NCI-H2107 (cell line): ENCODE data around the gene XAGE3.
"Not testable (repeated sequence)": the region's sequence is repeated elsewhere in the genome, so short reads cannot be mapped to it uniquely, and the experiment has no call there.

Experiments
- DNase-seq: peaks from one replicate; lab custom pipeline; 2025; lab: John Stamatoyannopoulos, UW

Gene XAGE3, protein sequence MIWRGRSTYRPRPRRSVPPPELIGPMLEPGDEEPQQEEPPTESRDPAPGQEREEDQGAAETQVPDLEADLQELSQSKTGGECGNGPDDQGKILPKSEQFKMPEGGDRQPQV

DNA sequence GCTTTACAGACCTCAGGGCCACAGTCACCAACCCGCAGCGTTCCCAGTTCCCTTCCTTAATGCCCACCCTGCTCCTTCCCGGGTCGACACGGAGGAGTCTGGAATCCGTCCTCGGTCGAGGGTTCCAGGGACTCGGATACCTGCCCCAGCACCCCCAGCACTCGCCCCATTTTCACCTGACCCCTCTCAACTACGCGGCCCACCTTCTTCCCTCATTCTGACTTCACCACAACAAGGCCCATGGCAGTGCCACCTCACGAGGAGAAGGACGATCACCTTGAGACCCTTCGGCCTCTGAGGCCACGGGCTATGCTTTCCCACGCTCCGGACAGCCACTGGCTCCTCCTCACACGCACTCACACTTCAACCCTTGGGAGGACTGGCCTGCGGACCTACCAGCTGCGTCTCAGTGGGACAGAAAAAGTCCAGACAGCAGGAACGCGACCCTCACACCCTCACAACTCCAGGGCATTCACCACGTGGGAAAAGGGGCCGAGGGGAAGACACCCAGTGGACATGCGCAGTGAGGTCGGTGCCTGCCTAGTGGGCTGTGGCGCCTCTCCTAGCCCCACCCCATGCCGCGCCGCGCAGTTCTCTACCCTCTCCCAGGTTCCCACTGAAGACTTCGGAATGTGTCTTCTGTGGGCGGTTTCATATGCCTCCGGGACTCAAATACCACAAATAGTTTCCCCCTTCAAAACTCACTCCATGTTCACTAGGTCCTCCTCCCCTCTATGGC lies at the start of gene XAGE3:
Gene XAGE3, minus strand, starts transcription at position 474 of the 739 bp plus-strand sequence. CDS start 950 bp downstream, outside the sequence.
- DNase-seq = no peak

DNA sequence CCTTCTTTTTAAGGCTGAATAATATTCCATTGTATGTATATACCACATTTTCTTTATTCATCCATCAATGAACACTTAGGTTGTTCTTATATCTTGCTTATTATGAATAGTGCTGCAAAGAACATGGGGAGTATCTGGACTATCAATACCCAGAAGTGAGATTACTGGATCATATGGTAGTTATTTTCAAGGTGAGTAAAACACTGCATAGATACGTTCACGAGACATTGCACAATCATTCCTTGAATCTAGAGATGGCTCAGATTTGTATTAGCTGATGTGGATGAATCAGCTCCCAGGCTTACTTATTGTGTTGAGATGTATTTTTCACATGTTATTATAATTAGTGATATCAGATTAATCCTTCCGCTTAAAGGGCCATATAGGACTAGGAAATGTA lies 46.8 kb upstream of the XAGE3 start:
- DNase-seq = not testable (repeated sequence)

DNA sequence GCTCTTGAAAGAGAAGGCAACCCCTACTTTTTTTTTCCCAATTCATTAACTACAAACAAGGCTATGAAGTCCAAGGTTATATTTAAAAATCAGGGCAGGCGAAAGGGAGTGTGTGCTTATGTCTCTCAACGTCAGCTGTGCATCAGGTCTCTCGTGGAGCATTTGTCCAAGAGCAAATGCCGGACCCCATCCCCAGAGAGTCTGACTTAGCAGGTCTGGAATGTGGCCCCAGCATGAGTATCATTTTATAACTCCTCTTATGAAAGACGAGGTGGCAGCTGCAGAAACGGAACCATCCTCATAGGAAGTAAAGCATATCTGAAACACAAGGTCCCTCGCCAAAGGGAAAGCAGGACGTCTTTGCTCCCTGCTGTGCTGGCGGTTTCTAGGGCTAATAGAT lies 45.8 kb upstream of the XAGE3 start:
- not testable (repeated sequence) for DNase-seq

DNA sequence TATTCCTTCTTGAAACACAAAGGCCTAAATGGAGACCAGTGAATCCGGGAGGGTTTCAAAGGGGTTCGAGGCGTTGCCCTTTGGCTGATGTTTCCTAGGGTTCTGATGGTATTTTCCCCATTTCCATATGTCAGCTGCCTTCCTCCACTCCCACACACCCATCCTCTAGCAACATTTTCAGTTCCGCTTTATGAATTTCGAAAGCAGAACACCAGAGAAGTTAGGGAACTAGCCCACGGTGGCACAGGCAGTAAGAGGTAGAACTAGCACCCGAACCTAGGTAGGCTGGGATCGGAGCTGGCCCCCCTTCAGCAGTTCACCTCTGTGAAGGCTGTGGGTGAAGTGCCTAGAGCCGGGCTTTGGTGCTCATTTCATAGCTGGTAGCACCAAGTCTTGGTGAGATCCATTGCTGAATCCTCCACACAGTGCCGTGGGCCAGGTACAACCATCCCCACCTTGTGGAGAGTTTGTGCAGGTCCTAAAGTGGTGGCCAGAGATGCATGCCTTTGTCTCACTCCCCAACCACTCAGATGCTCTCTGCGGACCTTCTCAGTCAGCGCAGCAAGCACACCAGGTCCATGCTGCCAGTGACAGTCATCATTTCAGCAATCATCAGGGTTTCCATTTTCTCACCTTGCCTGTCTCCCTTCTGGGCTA lies 41.6 kb upstream of the XAGE3 start:
- not testable (repeated sequence) for DNase-seq

DNA sequence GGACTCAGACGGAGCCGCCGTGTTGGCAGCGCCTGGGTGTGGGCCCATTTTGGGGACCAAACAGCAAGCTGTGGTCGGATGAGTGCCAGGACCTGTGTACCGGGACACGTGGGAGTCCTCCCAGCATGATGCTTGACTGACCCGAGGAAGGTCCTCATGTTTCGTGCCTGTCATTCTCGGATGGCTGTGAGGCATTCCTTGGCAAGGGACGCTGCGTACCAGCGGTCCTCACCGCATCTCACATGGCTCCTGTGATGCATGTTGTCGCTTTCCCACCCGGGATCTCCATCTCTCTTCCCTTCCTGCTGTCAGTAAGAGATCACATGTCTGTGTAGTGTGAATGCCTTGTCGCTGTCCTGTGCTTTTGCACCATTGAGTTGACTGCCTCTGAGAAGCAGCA lies 40.0 kb upstream of the XAGE3 start:
- DNase-seq = not testable (repeated sequence)

DNA sequence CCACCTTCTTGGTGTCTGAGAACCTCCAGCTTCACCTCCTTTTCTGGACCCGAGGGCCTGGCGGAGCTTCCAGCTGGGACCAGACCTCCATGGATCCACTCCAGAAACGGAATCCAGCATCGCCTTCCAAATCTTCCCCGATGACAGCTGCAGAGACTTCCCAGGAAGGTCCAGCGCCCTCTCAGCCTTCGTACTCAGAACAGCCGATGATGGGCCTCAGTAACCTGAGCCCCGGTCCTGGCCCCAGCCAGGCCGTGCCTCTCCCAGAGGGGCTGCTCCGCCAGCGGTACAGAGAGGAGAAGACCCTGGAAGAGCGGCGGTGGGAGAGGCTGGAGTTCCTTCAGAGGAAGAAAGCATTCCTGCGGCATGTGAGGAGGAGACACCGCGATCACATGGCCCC lies 39.3 kb upstream of the XAGE3 start:
- DNase-seq = not testable (repeated sequence)

DNA sequence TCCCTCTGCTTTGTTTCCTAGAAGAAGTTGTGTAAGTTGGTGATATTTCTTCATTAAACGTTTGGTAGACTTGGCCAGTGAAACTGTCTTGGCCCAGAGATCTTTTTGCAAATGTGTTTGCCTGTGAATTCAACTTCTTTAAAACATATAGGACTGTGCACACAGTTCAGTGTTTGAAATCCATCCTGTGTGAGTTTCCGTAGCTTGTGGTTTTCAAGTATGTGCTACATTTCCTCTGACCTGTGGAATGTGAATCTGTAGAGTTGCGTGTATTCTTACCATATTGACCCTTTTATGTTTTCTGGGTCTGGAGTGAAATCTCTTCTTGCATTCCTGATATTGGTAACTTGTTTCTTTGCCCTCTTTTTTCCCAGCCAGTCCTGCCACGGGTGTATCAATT lies 38.2 kb upstream of the XAGE3 start:
- DNase-seq = not testable (repeated sequence)

DNA sequence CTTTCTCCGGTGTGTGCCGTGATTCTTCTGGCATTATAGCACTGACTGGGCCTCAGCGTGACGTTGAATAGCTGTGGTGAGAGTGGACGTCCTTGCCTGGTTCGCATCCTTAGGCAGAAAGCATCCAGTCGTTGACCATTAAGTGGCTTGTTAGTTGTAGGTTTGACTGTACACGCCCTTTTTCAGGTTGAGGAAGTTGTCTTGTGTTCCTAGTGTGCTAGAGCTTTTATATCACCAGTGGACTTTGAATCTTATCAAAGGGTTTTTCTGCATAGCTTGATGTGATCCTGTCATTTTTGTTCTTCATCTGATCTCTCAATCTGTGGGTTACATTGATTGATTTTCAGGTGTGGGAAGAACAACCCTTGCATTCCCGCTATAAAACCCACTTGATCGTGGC lies 37.6 kb upstream of the XAGE3 start:
- not testable (repeated sequence) for DNase-seq

DNA sequence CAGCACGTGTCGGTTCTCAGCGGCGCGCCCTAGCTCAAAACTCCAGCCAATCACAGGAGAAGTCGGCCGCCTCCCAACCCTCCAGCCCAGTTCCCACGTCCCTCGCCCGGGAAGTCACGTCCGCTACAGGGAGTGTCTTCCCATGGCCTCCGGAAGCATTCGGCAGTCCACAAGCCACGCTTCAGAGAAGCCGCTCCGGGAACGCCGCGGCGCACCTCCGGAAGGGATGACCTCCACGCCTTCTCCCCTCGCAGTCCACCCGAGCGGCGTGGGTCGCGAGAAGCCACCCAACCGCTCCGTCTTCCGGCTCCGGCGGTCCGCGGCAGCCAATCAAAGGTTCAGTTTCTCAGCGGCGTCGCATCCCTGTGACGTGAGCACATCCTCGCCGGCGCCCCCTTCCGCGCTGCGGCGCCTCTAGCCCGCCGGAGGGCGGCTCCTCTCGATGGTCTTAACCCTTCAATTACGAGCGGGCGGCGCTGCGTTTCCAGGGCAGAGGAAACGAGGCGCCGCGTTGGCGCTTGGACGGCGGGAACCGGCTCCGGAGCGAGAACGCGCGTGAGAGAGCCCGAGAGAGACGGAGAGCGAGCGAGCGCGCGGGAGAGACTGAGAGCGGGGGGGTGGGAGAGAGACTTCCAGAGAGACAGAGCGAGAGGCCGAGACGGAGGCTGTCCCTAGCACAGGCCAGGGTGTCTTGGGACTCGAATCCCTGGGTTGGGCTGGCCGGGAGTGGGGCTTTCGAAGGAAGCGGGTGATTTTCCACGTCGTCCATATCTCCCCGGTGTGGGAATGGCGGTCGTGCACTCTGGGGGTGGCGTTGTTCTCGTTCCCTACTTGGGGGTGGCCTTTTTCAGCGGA lies 29.2 kb upstream of the XAGE3 start, which contains the start of gene FAM156B:
Gene FAM156B, plus strand, starts transcription at position 476 of the 855 bp plus-strand sequence. CDS start 9,896 bp downstream, outside the sequence.
- not testable (repeated sequence) for DNase-seq

DNA sequence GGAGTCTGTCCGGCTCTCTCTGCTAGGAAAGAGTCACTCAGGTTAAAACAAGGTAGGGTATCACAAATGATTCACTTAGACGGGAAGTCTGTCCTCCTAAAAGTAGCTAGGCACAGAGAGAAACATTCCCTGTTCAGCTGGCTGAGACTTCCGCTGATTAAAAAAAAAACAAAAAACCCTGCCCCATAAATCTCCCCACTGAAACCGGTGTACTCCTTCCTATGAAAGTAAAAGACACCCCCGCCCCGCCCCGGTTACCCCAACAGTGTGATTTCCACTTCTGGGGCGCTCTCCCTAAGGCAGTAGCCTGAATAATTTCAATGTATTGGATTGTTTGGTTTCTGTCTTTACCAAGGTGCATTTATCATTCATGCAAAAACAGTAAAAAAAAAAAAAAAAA lies 28.6 kb upstream of the XAGE3 start:
- DNase-seq = not testable (repeated sequence)

DNA sequence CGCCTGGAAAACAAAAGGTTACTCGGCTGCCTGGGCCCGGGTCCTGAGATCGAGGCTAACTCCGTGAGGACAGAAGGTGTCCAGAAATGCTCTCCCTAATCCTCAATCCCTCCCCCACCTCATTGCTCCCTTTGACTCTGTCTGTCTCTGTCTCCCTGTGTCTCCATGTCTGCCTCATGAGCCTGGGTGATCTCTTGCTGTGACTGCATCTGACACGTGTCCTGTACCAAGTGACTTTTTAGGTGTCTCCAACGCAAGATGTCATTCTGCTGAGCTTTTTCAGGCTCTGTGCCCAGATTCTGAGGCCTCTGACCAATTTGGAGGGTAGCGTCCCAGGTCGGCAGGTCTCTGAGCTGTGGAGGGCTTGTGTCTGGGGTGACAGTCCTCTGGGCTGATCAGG lies 20.2 kb upstream of the XAGE3 start:
- not testable (repeated sequence) for DNase-seq

DNA sequence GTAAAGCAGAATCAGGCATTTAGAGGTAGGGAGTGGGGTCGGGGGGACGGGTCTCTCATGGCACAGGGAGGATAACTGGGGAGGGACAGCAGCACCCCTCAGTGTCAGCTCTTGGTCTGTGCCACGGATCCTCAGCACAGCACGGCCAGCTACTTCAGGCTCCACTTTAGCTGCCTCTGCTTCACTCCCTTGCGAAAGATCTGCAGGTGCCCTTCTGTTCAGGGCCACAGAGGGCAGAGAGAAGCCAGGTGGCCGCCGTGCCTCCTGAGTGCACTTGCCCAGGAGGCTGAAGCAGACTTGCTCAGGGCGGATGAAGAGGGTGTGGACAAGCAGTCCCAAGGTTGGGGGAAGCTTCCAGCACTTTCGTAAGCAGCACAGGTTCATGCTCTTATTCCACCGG lies 19.6 kb upstream of the XAGE3 start:
- not testable (repeated sequence) for DNase-seq

DNA sequence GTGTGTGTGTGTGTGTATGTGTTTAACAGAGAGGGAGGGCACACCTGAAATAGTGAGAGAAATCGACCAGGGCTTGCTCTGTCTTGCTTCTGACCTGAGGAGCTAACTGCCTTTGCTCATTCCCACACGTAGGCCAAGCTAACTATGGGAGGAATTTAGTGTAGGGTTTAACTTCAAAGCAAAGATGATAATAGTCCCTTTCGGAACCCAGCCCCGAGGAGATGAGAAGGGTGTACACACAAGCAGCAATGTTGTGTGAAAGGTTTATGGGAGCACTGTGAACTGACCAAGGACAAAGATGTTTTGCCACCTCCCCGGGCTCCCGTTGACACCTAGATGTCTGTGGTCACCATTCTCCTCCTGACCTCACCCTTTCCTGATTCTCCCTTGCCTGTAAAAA lies 8.5 kb upstream of the XAGE3 start:
- not testable (repeated sequence) for DNase-seq

DNA sequence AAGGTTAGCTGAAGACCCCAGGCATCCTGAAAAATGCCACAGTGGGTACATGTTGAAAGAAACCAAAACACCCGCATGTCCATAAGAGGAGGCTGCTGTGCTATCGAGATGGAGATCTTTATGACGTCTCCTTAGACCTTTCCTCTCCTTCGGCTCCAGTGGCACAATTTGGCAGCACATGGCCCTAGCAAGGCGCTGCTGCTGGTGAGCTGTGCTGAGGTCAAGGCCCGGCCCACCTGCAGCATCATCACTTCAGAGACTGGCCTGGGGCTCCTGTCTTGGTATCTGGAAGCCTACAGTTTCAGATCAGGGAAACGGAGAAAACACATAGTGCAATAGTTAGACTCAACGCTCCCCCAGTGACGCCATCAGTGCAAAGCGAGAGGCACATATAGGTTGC lies 7.6 kb upstream of the XAGE3 start:
- not testable (repeated sequence) for DNase-seq

DNA sequence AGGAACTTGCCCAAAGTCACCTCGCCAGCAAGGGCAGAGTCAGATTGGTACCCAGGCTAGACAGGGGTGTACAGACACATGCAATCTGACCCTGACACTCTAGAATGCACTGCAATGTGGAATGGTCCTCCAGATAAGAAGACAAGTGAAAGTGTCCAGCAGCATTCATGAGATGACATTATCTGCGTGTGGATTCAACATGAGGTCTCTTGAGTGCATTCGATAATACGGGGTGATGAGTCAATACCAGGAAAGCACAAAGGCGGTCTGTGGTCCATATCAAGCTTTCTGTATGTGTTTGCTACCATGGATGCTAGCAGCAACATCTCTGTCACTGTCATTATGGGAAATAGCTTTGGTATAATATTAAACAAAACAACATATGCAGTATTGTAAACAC lies 6.8 kb upstream of the XAGE3 start:
- no peak for DNase-seq

DNA sequence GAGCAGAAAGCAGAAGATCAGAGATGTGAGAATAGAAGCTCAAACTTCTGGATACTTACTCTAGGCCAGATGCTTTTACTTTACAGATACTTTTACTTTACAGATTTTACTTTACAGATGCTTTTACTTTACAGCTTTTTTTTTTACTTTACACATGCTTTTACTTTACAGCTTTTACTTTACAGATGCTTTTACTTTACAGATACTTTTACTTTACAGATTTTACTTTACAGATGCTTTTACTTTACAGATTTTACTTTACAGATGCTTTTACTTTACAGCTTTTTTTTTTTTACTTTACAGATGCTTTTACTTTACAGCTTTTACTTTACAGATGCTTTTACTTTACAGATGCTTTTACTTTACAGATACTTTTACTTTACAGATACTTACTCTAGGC lies 5.9 kb upstream of the XAGE3 start:
- not testable (repeated sequence) for DNase-seq

DNA sequence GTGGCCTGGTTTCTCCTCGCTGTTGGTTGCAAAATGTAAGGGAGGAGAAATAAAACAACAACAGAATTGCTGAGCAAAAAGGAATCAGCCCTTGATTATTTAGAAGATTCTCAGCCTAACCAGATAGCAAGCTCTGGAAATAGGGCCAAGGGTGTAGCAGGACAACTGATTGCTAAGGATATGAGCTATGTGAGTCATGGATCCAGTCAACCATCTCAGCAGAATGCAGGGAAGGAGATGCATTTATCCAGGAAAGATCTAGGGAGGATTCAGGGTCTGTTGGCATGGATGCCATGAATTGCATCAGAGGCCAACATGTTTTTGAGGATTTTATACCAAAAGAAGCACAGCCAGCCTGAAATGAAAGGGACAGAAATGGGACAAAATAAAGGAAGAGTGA lies 2.2 kb upstream of the XAGE3 start:
- no peak for DNase-seq

DNA sequence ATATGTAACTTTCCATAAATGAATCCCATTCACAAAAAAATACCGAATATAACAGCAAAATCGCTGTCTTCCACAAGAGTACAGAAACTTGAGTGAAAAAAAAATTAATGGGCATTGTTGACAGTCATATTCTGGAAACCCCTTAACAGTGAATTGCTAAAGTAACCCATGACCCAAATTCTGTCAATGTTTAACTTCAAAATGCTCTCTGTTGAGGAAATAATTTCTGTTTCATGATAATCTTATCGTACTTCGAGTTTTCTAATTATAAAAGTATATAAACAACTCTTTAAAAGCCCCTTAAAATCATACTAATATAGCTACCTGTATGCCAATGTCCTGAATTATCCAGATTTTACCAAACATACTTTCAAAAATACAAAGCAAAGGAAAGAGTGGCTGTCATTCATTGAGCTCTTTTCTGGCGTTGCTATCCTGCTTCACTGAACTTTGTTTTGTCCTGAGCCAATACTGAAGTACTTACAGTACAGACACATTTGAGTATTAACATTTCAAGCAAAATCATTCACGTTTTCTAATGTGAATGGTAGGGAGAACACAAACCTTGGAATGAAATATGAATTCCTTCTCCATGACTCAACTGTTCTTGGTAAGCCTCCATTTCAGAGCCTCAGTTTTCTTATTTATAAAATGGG lies 2.4 kb downstream of the XAGE3 start:
- DNase-seq = no peak

DNA sequence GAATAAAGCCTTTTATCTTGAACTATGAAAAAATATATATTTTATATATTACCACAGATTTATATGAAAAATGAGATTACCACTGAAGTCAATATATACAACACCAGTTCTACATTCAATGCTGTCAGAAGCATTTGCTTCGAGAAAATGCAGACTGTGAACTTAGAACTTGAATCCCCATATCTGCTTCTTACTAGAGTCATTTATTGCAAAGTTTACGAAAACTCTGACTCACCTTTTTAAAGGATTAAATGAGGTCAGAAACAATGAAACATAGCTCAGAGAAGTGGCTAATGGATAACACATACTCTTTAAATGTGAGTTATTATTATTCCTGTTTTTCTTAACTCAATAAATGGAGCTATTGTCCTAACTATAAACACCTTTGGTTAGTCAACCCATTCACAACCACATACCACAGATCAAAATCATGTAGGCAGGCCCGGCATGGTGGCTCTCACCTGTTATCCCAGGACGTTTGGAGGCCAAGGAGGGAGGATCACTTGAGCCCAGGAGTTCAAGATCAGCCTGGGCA lies 10.8 kb downstream of the XAGE3 start:
- DNase-seq = not testable (repeated sequence)

DNA sequence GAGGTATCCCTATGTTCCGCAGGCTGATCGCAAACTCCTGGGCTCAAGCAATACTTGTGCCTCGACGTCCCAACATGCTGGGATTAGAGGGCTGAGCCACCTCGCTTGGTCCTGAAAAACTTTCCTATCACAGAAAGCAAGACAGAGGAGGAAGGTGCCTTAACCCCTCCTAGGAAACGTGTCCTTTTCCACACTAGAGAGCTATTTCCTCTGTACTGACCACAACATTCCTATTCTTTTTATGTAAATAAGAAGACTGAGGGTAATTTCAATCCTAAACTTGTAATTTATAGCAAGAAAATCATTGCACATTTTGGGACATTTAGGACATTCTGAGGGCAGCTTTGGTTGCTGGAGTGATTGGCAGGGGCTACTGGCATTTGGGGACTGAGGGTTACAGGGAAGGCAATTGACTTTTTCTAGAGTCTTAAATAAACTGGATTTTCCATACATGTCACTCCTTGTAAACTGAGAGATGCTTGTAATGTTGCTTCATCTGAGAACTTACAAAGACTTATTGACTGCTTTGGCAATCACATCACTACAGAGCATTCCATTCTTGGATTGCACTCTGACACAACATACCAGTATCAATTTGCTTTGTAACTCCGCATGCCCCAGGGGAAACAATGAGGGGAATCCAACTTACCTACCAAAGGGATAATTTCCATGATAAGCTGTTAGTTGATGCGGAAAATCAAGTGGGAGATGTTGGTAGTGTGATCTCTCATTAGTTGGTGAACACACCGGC lies 15.6 kb downstream of the XAGE3 start:
- DNase-seq = no peak

DNA sequence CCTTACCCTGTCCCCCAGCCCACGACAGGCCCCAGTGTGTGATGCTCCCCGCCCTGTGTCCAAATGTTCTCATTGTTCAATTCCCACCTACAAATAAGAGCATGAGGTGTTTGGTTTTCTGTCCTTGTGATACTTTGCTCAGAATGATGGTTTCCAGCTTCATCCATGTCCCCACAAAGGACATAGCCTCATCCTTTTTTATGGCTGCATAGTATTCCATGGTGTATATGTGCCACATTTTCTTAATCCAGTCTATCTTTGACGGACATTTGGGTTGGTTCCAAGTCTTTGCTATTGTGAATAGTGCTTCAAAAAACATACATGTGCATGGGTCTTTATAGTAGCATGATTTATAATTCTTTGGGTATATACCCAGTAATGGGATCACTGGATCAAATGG lies 24.3 kb downstream of the XAGE3 start:
- not testable (repeated sequence) for DNase-seq
